CD4-positive, alpha-beta T cell (primary cell): ENCODE data around the gene MRAP. TPM values are rescaled to one million over a fixed set of nuclear protein-coding genes. Genes with fewer than 3 reads are reported as not detected.

Experiments
- ATAC-seq: fragments of 200-7000 bp; cut with Tn5 transposase; one replicate; pipeline ENCODE4 v1.10.0; 2022; ENCODE audit warnings: mild to moderate bottlenecking; ENCODE audit not compliant: poor library complexity
- CTCF ChIA-PET: fragments of 350-600 bp; sonication (Branson Sonifier 250); formaldehyde crosslinking; loops from one replicate; lab custom pipeline; 2021; ENCODE audit warnings: antibody characterized with exemption, inconsistent platforms; lab: Charles Lee
- POLR2A ChIA-PET: fragments of 350-600 bp; sonication (Branson Sonifier 250); formaldehyde crosslinking; loops from one replicate; lab custom pipeline; 2021; ENCODE audit warnings: antibody characterized with exemption, inconsistent platforms; lab: Charles Lee
- DNase-seq, 14 experiments: peaks; one replicate each; pipeline ENCODE4 v3.0.0-alpha.2; 2013 to 2020; ENCODE audit warnings: mixed read lengths in 2 of 14
- H3K27ac ChIP-seq, 2 donors: one replicate each; pipeline versions ENCODE4 v1.5.1 to v1.7.0; 2013; ENCODE audit warnings: low read length in 2 of 2, low read depth in 1 of 2, mild to moderate bottlenecking in 1 of 2
- H3K27me3 ChIP-seq, 2 experiments: 1 replicate in 1 of 2; 2 replicates in 1 of 2; pipeline versions ENCODE4 v1.6.1 to v1.7.0; 2013; ENCODE audit warnings: low read length in 2 of 2, control low read depth in 1 of 2, mild to moderate bottlenecking in 1 of 2, moderate library complexity in 1 of 2; ENCODE audit not compliant: insufficient read depth in 2 of 2, control insufficient read depth in 1 of 2
- H3K36me3 ChIP-seq: one replicate; pipeline ENCODE4 v1.6.1; 2013; ENCODE audit warnings: low read length, control low read depth; ENCODE audit not compliant: insufficient read depth
- H3K4me1 ChIP-seq: one replicate; pipeline ENCODE4 v1.6.1; 2013; ENCODE audit warnings: low read length, control low read depth; ENCODE audit not compliant: insufficient read depth
- H3K4me3 ChIP-seq: one replicate; pipeline ENCODE4 v1.5.1; 2013; ENCODE audit warnings: mild to moderate bottlenecking, low read length, moderate library complexity
- H3K9me3 ChIP-seq, 2 experiments: 1 replicate in 1 of 2; 2 replicates in 1 of 2; pipeline versions ENCODE4 v1.6.1 to v1.7.0; 2013; ENCODE audit warnings: low read length in 2 of 2, mild to moderate bottlenecking in 2 of 2, control low read depth in 1 of 2, moderate library complexity in 1 of 2; ENCODE audit not compliant: control insufficient read depth in 1 of 2, insufficient read depth in 1 of 2
- H3K27ac Mint-ChIP-seq: one replicate; pipeline ENCODE4 v1.8.0; 2020; ENCODE audit warnings: mixed read lengths
- H3K27me3 Mint-ChIP-seq: one replicate; pipeline ENCODE4 v1.8.0; 2021; ENCODE audit warnings: mixed read lengths
- H3K36me3 Mint-ChIP-seq: one replicate; pipeline ENCODE4 v1.8.0; 2021; ENCODE audit warnings: low read depth, mixed read lengths
- H3K4me1 Mint-ChIP-seq: one replicate; pipeline ENCODE4 v1.8.0; 2021; ENCODE audit warnings: low read depth, mixed read lengths
- H3K4me3 Mint-ChIP-seq: one replicate; pipeline ENCODE4 v1.8.0; 2020; ENCODE audit warnings: mild to moderate bottlenecking, mixed read lengths
- H3K9me3 Mint-ChIP-seq: one replicate; pipeline ENCODE4 v1.8.0; 2020; ENCODE audit warnings: mixed read lengths
- CTCF ChIP-seq: fragments of 200-600 bp; IDR thresholded peaks from one replicate; pipeline ENCODE4 v1.8.0; 2022; ENCODE audit warnings: antibody characterized with exemption, mild to moderate bottlenecking
- intact Hi-C, 2 experiments: fragments of 100-400 bp; cut with DNase I in 1 of 2; cut with micrococcal nuclease in 1 of 2; formaldehyde crosslinking; loops; one replicate each; pipeline versions ENCODE4 v1.15.1 to v1.9.0; 2023 to 2025; cut with DNase I, micrococcal nuclease
- total RNA-seq, 174 experiments: library from RNA in 2 of 174; stranded (reverse) in 2 of 174; gene quantifications; one replicate each; pipeline ENCODE4 v1.2.3 and lab custom pipeline; 2021 to 2026

Gene MRAP
- total RNA-seq, 2 experiments from 2014 or later: not detected

GRCh38 chr21:32322676-32323075 is 24.0 kb downstream of the MRAP start:
- DNase-seq: no peak
- H3K4me3 ChIP-seq: no peak overlapping the region
- peaks cover 100% of the 10 kb centered on the region for H3K36me3 Mint-ChIP-seq
- no peaks in the 10 kb centered on the region for H3K9me3 Mint-ChIP-seq
- TF ChIP-seq CTCF: no peak
- H3K4me1 Mint-ChIP-seq: no peaks in the 10 kb centered on the region
- peaks cover 92% of the 10 kb centered on the region for H3K36me3 ChIP-seq
- intact Hi-C loops: no loop called here
- H3K9me3 ChIP-seq: no peaks in the 10 kb centered on the region
- H3K4me3 Mint-ChIP-seq: no peak overlapping the region
- POLR2A ChIA-PET: no interaction called here
- CTCF ChIA-PET: no interaction called here
- H3K27ac ChIP-seq: no peak overlapping the region
- no peaks in the 10 kb centered on the region for H3K27me3 Mint-ChIP-seq
- no peak overlapping the region for H3K27ac Mint-ChIP-seq
- no peak for ATAC-seq
- H3K4me1 ChIP-seq: no peaks in the 10 kb centered on the region
- H3K27me3 ChIP-seq: no peaks in the 10 kb centered on the region

GRCh38 chr21:32325706-32326105 is 27.1 kb downstream of the MRAP start:
- no peak for TF ChIP-seq CTCF
- CTCF ChIA-PET: interaction anchor here (1.6 kb wide), 1 partner anchor 540 kb away, joined by 3 read pairs; no protein-coding TSS in a partner anchor

GRCh38 chr21:32328595-32328994 is 29.9 kb downstream of the MRAP start:
- ATAC-seq (no peak), DNase-seq (no peak)
- no peaks in the 10 kb centered on the region for H3K27me3 Mint-ChIP-seq
- no peaks in the 10 kb centered on the region for H3K27me3 ChIP-seq
- POLR2A ChIA-PET: no interaction called here
- no peak overlapping the region for H3K27ac Mint-ChIP-seq
- CTCF ChIA-PET: no interaction called here
- H3K4me1 Mint-ChIP-seq: no peaks in the 10 kb centered on the region
- H3K4me1 ChIP-seq: no peaks in the 10 kb centered on the region
- no peak for TF ChIP-seq CTCF
- H3K9me3 ChIP-seq: no peaks in the 10 kb centered on the region
- no peak overlapping the region for H3K4me3 ChIP-seq
- H3K36me3 Mint-ChIP-seq: peaks cover 99% of the 10 kb centered on the region
- no peak overlapping the region for H3K27ac ChIP-seq
- no peak overlapping the region for H3K4me3 Mint-ChIP-seq
- intact Hi-C loops: no loop called here
- H3K36me3 ChIP-seq: peaks cover 80% of the 10 kb centered on the region
- H3K9me3 Mint-ChIP-seq: no peaks in the 10 kb centered on the region

More at GRCh38 chr21:32325706-32326105, 27.1 kb downstream of the MRAP start:
- no peaks in the 10 kb centered on the region for H3K9me3 Mint-ChIP-seq
- POLR2A ChIA-PET: no interaction called here
- H3K36me3 Mint-ChIP-seq: peaks cover 99% of the 10 kb centered on the region
- ATAC-seq (no peak), DNase-seq (no peak)
- H3K27ac Mint-ChIP-seq: no peak overlapping the region
- no peaks in the 10 kb centered on the region for H3K9me3 ChIP-seq
- H3K4me3 ChIP-seq: no peak overlapping the region
- H3K27ac ChIP-seq: no peak overlapping the region
- H3K4me1 ChIP-seq: no peaks in the 10 kb centered on the region
- no peak overlapping the region for H3K4me3 Mint-ChIP-seq
- intact Hi-C loops: no loop called here
- H3K36me3 ChIP-seq: peaks cover 80% of the 10 kb centered on the region
- H3K27me3 ChIP-seq: no peaks in the 10 kb centered on the region
- H3K4me1 Mint-ChIP-seq: no peaks in the 10 kb centered on the region
- no peaks in the 10 kb centered on the region for H3K27me3 Mint-ChIP-seq
